H1 (cell line): ENCODE results near the gene ASXL1. TPM values are rescaled to one million over a fixed set of nuclear protein-coding genes. Genes with fewer than 3 reads are reported as not detected.

Experiments used
- CTCF ChIA-PET: fragments of 300-600 bp; sonication (Branson Sonifier 250); formaldehyde crosslinking; loops from one replicate; lab custom pipeline; 2021; ENCODE audit not compliant: partially characterized antibody; lab: Charles Lee
- POLR2A ChIA-PET: fragments of 300-600 bp; sonication (Branson Sonifier 250); formaldehyde crosslinking; loops from one replicate; lab custom pipeline; 2021; ENCODE audit warnings: inconsistent platforms; ENCODE audit not compliant: partially characterized antibody; lab: Charles Lee
- DNase-seq, 2 experiments: peaks; one replicate each; pipeline versions ENCODE4 v3.0.0 to v3.0.0-alpha.2; 2010 to 2022; ENCODE audit warnings: low spot score in 2 of 2, low read depth in 1 of 2, mixed read lengths in 1 of 2
- FAIRE-seq: peaks from 2 replicates; lab custom pipeline; 2011; peaks lifted over from hg19 to GRCh38; lab: Jason Lieb, UNC
- H2AFZ ChIP-seq: 2 replicates; pipeline ENCODE4 v1.8.1; 2012; ENCODE audit warnings: low read length, inconsistent platforms
- H2AK5ac ChIP-seq: 2 replicates; pipeline ENCODE4 v1.6.1; 2013; ENCODE audit warnings: low read depth, low read length
- H2BK120ac ChIP-seq: replicated peaks from 2 replicates; pipeline ENCODE3; 2013; ENCODE audit warnings: low read depth, low read length, inconsistent platforms
- H2BK12ac ChIP-seq: 2 replicates; pipeline ENCODE4 v1.6.1; 2013; ENCODE audit warnings: low read depth, low read length
- H2BK15ac ChIP-seq: 2 replicates; pipeline ENCODE4 v1.6.1; 2013; ENCODE audit warnings: low read length
- H2BK20ac ChIP-seq: 2 replicates; pipeline ENCODE4 v1.6.1; 2013; ENCODE audit warnings: low read length
- H2BK5ac ChIP-seq: 2 replicates; pipeline ENCODE4 v1.6.1; 2013; ENCODE audit warnings: low read depth, low read length
- H3K14ac ChIP-seq: 2 replicates; pipeline ENCODE4 v1.6.1; 2013; ENCODE audit warnings: inconsistent platforms; ENCODE audit not compliant: insufficient read length
- H3K18ac ChIP-seq: 2 replicates; pipeline ENCODE4 v1.6.1; 2013; ENCODE audit warnings: low read length; ENCODE audit errors: extremely low read depth
- H3K23ac ChIP-seq: 2 replicates; pipeline ENCODE4 v1.6.1; 2013; ENCODE audit warnings: inconsistent platforms; ENCODE audit not compliant: insufficient read length
- H3K23me2 ChIP-seq: 2 replicates; pipeline ENCODE4 v1.6.1; 2013; ENCODE audit warnings: low read depth, low read length
- H3K27ac ChIP-seq: 2 replicates; pipeline ENCODE4 v1.6.1; 2011; ENCODE audit warnings: low read depth, low read length, inconsistent platforms
- H3K27me3 ChIP-seq, 4 experiments: replicated peaks in 1 of 4; 1 replicate in 1 of 4; 2 replicates in 3 of 4; pipeline versions ENCODE4 v1.6.1 to v1.8.1; 2011 to 2013; ENCODE audit warnings: low read length in 3 of 4, mild to moderate bottlenecking in 3 of 4, inconsistent platforms in 2 of 4, mixed read lengths in 2 of 4, moderate library complexity in 1 of 4; ENCODE audit not compliant: control insufficient read depth in 3 of 4, insufficient read depth in 3 of 4; ENCODE audit errors: extremely low read depth in 1 of 4
- H3K36me3 ChIP-seq, 4 experiments: 2 replicates each; pipeline versions ENCODE4 v1.6.1 to v1.8.1; 2011 to 2013; ENCODE audit warnings: mild to moderate bottlenecking in 4 of 4, low read length in 3 of 4, moderate library complexity in 2 of 4, control low read depth in 1 of 4, inconsistent platforms in 1 of 4; ENCODE audit not compliant: insufficient read depth in 4 of 4, control insufficient read depth in 2 of 4
- H3K4ac ChIP-seq: replicated peaks from 2 replicates; pipeline ENCODE3; 2013; ENCODE audit warnings: low read length, low read depth, mixed read lengths, inconsistent platforms; ENCODE audit not compliant: insufficient read length
- H3K4me1 ChIP-seq, 4 experiments: replicated peaks in 1 of 4; 1 replicate in 1 of 4; 2 replicates in 3 of 4; pipeline versions ENCODE4 v1.6.1 to v1.8.1; 2011 to 2013; ENCODE audit warnings: low read length in 3 of 4, inconsistent platforms in 2 of 4, mixed read lengths in 1 of 4; ENCODE audit not compliant: insufficient read depth in 4 of 4, control insufficient read depth in 3 of 4
- H3K4me2 ChIP-seq, 2 experiments: 2 replicates each; pipeline versions ENCODE4 v1.6.1 to v1.8.1; 2011 to 2013; ENCODE audit warnings: low read depth in 2 of 2, low read length in 2 of 2, control low read depth in 1 of 2, inconsistent platforms in 1 of 2, mild to moderate bottlenecking in 1 of 2; ENCODE audit not compliant: insufficient read depth in 1 of 2
- H3K4me3 ChIP-seq, 4 experiments: fragments of 200-600, 300-600 bp in 1 of 4; sonication (generic), shearing (Covaris generic), sonication (Bioruptor Twin) in 1 of 4; 2 replicates each; pipeline versions ENCODE4 v1.5.1 to v1.8.1; 2011 to 2016; ENCODE audit warnings: low read length in 4 of 4, low read depth in 3 of 4, control low read depth in 2 of 4, inconsistent platforms in 2 of 4, mild to moderate bottlenecking in 2 of 4, mixed read lengths in 1 of 4, moderate library complexity in 1 of 4; ENCODE audit not compliant: insufficient read depth in 2 of 4; ENCODE audit errors: extremely low read depth in 1 of 4
- H3K56ac ChIP-seq: replicated peaks from 2 replicates; pipeline ENCODE3; 2013; ENCODE audit warnings: low read depth, mild to moderate bottlenecking, mixed read lengths, low read length, inconsistent platforms; ENCODE audit not compliant: insufficient read length
- H3K79me1 ChIP-seq: 2 replicates; pipeline ENCODE4 v1.6.1; 2013; ENCODE audit warnings: low read depth, low read length, control low read depth
- H3K79me2 ChIP-seq, 2 experiments: 2 replicates each; pipeline versions ENCODE4 v1.6.1 to v1.8.1; 2012 to 2013; ENCODE audit warnings: low read length in 2 of 2, mild to moderate bottlenecking in 2 of 2, inconsistent platforms in 1 of 2; ENCODE audit not compliant: insufficient read depth in 2 of 2, control insufficient read depth in 1 of 2
- H3K9ac ChIP-seq, 4 experiments: replicated peaks in 1 of 4; 1 replicate in 1 of 4; 2 replicates in 3 of 4; pipeline versions ENCODE4 v1.6.1 to v1.8.1; 2011 to 2013; ENCODE audit warnings: low read depth in 3 of 4, low read length in 3 of 4, control low read depth in 2 of 4, mild to moderate bottlenecking in 2 of 4, moderate library complexity in 2 of 4, inconsistent platforms in 1 of 4; ENCODE audit errors: extremely low read depth in 1 of 4
- H3K9me3 ChIP-seq, 2 experiments: 2 replicates each; pipeline versions ENCODE4 v1.6.1 to v1.8.1; 2012 to 2013; ENCODE audit warnings: mild to moderate bottlenecking in 2 of 2, moderate library complexity in 2 of 2, control low read depth in 1 of 2, inconsistent platforms in 1 of 2, low read depth in 1 of 2, low read length in 1 of 2, mixed read lengths in 1 of 2; ENCODE audit not compliant: insufficient read depth in 2 of 2
- H4K20me1 ChIP-seq, 2 experiments: replicated peaks in 1 of 2; 2 replicates each; pipeline versions ENCODE3 to v1.8.1; 2011 to 2013; ENCODE audit warnings: inconsistent platforms in 2 of 2, low read length in 2 of 2, mild to moderate bottlenecking in 1 of 2; ENCODE audit not compliant: insufficient read depth in 2 of 2, control insufficient read depth in 1 of 2
- H4K5ac ChIP-seq: 2 replicates; pipeline ENCODE4 v1.6.1; 2013; ENCODE audit warnings: low read length, low read depth, mixed read lengths, inconsistent platforms; ENCODE audit not compliant: insufficient read length
- H4K8ac ChIP-seq: 2 replicates; pipeline ENCODE4 v1.8.0; 2013; ENCODE audit warnings: mild to moderate bottlenecking, moderate library complexity, low read length, inconsistent platforms; ENCODE audit not compliant: insufficient read depth; ENCODE audit errors: extremely low read depth
- H4K91ac ChIP-seq: replicated peaks from 2 replicates; pipeline ENCODE3; 2013; ENCODE audit warnings: low read length, mixed read lengths, inconsistent platforms; ENCODE audit not compliant: insufficient read length
- CBX8 ChIP-seq: fragments of 300-800, 300-1000 bp; sonication (generic); IDR thresholded peaks from 2 replicates; pipeline ENCODE4 v1.7.1; 2016; ENCODE audit warnings: low read depth, low read length, borderline replicate concordance
- EP300 ChIP-seq, 2 experiments: IDR thresholded peaks; 1 replicate in 1 of 2; 2 replicates in 1 of 2; pipeline ENCODE4 v1.6.1; 2011 to 2012; ENCODE audit warnings: low read depth in 2 of 2, low read length in 2 of 2, mild to moderate bottlenecking in 2 of 2, borderline replicate concordance in 1 of 2, inconsistent platforms in 1 of 2, moderate library complexity in 1 of 2
- KDM1A ChIP-seq: fragments of 200-600, 300-600 bp; sonication (generic); IDR thresholded peaks from 2 replicates; pipeline ENCODE4 v1.7.1; 2016; ENCODE audit warnings: mild to moderate bottlenecking, low read length, borderline replicate concordance
- POU5F1 ChIP-seq: IDR thresholded peaks from 2 replicates; pipeline ENCODE4 v1.6.1; 2011; ENCODE audit warnings: low read depth, mild to moderate bottlenecking, low read length, moderate library complexity
- SIN3A ChIP-seq, 2 experiments: IDR thresholded peaks in 1 of 2; conservative IDR thresholded peaks in 1 of 2; 2 replicates each; pipeline ENCODE4 v1.6.1; 2011 to 2012; ENCODE audit warnings: low read length in 2 of 2, improper control_type of control experiment in 1 of 2, low read depth in 1 of 2, mild to moderate bottlenecking in 1 of 2
- SP2 ChIP-seq: IDR thresholded peaks from 2 replicates; pipeline ENCODE4 v1.6.1; 2012; ENCODE audit warnings: mild to moderate bottlenecking, low read length, inconsistent platforms
- WGBS, 2 experiments: shearing (Covaris generic) in 1 of 2; methylation state at CpG; one replicate each; pipeline versions ENCODE4 v1.1.6 to v1.1.7; 2013 to 2015; ENCODE audit warnings: low lambda C conversion rate in 2 of 2, mixed read lengths in 2 of 2, inconsistent platforms in 1 of 2, low coverage in 1 of 2, missing lambda C conversion rate in 1 of 2; ENCODE audit not compliant: insufficient replicate concordance in 2 of 2, insufficient coverage in 1 of 2, insufficient read length in 1 of 2; ENCODE audit errors: extremely low coverage in 1 of 2, missing lambda C conversion rate in 1 of 2; 5-methylcytosine and 5-hydroxymethylcytosine counted together
- polyA plus RNA-seq, 7 experiments: library from polyadenylated mRNA; depleted of rRNA in 3 of 7; stranded (reverse) in 5 of 7; unstranded in 2 of 7; fragments of >200 nt in 5 of 7; fragments of 200-250 nt in 2 of 7; gene quantifications; 1 replicate in 5 of 7; 2 replicates in 1 of 7; 4 replicates in 1 of 7; pipeline versions ENCODE4 v1.2.1 to v1.2.3, GENCODE V29; 2011 to 2013; ENCODE audit warnings: missing spikeins in 2 of 7, mixed read lengths in 2 of 7
- total RNA-seq: library from RNA; stranded (reverse); fragmentation: NEBNext Ultra II Directional; extraction: Animal tissue kit (Norgen Biotek cat#: 25700); gene quantifications from 2 replicates; pipeline ENCODE4 v1.2.1, GENCODE V29; 2021

ASXL1 gene
- total and polyA plus RNA-seq, 2 of the 8 experiments (the other 6 are each of a cell fraction or from before 2014, with no cell fraction given): 10.6 to 26.5 TPM

GRCh38 chr20:32481311-32482142 is 123.4 kb downstream of the ASXL1 start:
- H2AK5ac ChIP-seq: no peak overlapping the region
- no peak overlapping the region for H3K14ac ChIP-seq
- H3K4me2 ChIP-seq: peak overlapping the region; percentile 53 to 59
- H4K5ac ChIP-seq: no peak overlapping the region
- no peak overlapping the region for H2AFZ ChIP-seq
- 42% methylated on average over 13 of the region's 13 CpGs; no CpG with 5 or more reads in 1 of the 2 experiments for whole genome bisulfite sequencing, 2 experiments
- peak overlapping the region; percentile 67 to 90 (median 80); a peak in 6 of 8 replicates for H3K4me3 ChIP-seq
- H3K56ac ChIP-seq: no peak overlapping the region
- no peak overlapping the region for H3K23ac ChIP-seq
- H3K18ac ChIP-seq: no peak overlapping the region; the same call in 1 of the 2 replicates
- no peak for FAIRE-seq
- H3K79me1 ChIP-seq: peaks cover 21% of the 10 kb centered on the region
- POLR2A ChIA-PET: interaction anchor here (0.8 to 4.8 kb wide), 5 partner anchors 8 to 27 kb away, joined by 3 to 21 read pairs (median 4); no protein-coding TSS in a partner anchor
- H3K27ac ChIP-seq: no peak overlapping the region
- H2BK120ac ChIP-seq: no peak overlapping the region
- H3K9me3 ChIP-seq: no peaks in the 10 kb centered on the region
- H4K8ac ChIP-seq: no peak overlapping the region
- no peaks in the 10 kb centered on the region for H3K27me3 ChIP-seq
- H2BK12ac ChIP-seq: no peak overlapping the region
- CTCF ChIA-PET: interaction anchor here (0.5 to 3.5 kb wide), 10 partner anchors 10 to 955 kb away, joined by 3 to 16 read pairs (median 3); no protein-coding TSS in a partner anchor
- no peak overlapping the region for H4K91ac ChIP-seq
- no peak overlapping the region for H2BK20ac ChIP-seq
- H3K4ac ChIP-seq: no peak overlapping the region
- H2BK15ac ChIP-seq: no peak overlapping the region
- no peaks in the 10 kb centered on the region for H3K36me3 ChIP-seq
- H3K4me1 ChIP-seq: peaks cover 16 to 26% (median 21%) of the 10 kb centered on the region in 4 experiments
- peaks cover 33 to 55% of the 10 kb centered on the region in 2 experiments for H3K79me2 ChIP-seq
- no peak for DNase-seq
- peaks cover 8% of the 10 kb centered on the region; the same call in 1 of the 2 replicates for H3K23me2 ChIP-seq
- TF ChIP-seq CBX8 (no peak), POU5F1 (no peak), SP2 (no peak), SIN3A (conservative IDR thresholded peaks at IDR 0.05 in 1 of 2, IDR thresholded peaks at IDR 0.05 in 1 of 2; ENCODE audit: low read depth in 1 of 2, low read length in 2 of 2) (no peak), KDM1A (no peak), EP300 (IDR thresholded peaks at IDR 0.05; ENCODE audit: borderline replicate concordance in 1 of 2, low read depth in 2 of 2, low read length in 2 of 2) (no peak)
- H2BK5ac ChIP-seq: no peak overlapping the region
- H3K9ac ChIP-seq: no peak overlapping the region; a peak in 1 of 7 replicates
- H4K20me1 ChIP-seq: peaks cover 14 to 41% of the 10 kb centered on the region in 2 experiments
